Endodermal cell (in vitro differentiated cells): ENCODE measurements around the gene CHAT. TPM values are rescaled to one million over a fixed set of nuclear protein-coding genes. Genes with fewer than 3 reads are reported as not detected.

Experiments
- DNase-seq: peaks from one replicate; pipeline ENCODE4 v3.0.0-alpha.2; 2017
- H3K27ac ChIP-seq: 2 replicates; pipeline ENCODE4 v1.5.1; 2013; ENCODE audit warnings: mild to moderate bottlenecking, low read depth, low read length, moderate library complexity
- H3K27me3 ChIP-seq: 2 replicates; pipeline ENCODE4 v1.6.1; 2013; ENCODE audit warnings: mild to moderate bottlenecking, low read length, moderate library complexity; ENCODE audit not compliant: insufficient read depth, control insufficient read depth, poor library complexity, severe bottlenecking
- H3K36me3 ChIP-seq: 2 replicates; pipeline ENCODE4 v1.7.0; 2013; ENCODE audit warnings: mild to moderate bottlenecking, low read length, moderate library complexity; ENCODE audit not compliant: control insufficient read depth, insufficient read depth
- H3K4me1 ChIP-seq: one replicate; pipeline ENCODE4 v1.7.0; 2013; ENCODE audit warnings: low read length; ENCODE audit not compliant: control insufficient read depth, insufficient read depth
- H3K4me3 ChIP-seq: 2 replicates; pipeline ENCODE4 v1.5.1; 2013; ENCODE audit warnings: mild to moderate bottlenecking, low read length, moderate library complexity
- H3K9ac ChIP-seq: 2 replicates; pipeline ENCODE4 v1.6.1; 2013; ENCODE audit warnings: mild to moderate bottlenecking, low read length, moderate library complexity; ENCODE audit not compliant: poor library complexity, severe bottlenecking; ENCODE audit errors: extremely low read depth
- H3K9me3 ChIP-seq: 2 replicates; pipeline ENCODE4 v1.6.1; 2013; ENCODE audit warnings: mild to moderate bottlenecking, low read length, moderate library complexity; ENCODE audit not compliant: control insufficient read depth
- H3K27ac Mint-ChIP-seq: 2 replicates; pipeline ENCODE4 v1.8.0; 2020; ENCODE audit warnings: mixed read lengths
- H3K27me3 Mint-ChIP-seq: 2 replicates; pipeline ENCODE4 v1.8.0; 2021; ENCODE audit warnings: mild to moderate bottlenecking, mixed read lengths; ENCODE audit not compliant: insufficient read depth
- H3K36me3 Mint-ChIP-seq: 2 replicates; pipeline ENCODE4 v1.8.0; 2020; ENCODE audit warnings: low read depth, mixed read lengths
- H3K4me1 Mint-ChIP-seq: 2 replicates; pipeline ENCODE4 v1.8.0; 2020; ENCODE audit warnings: mixed read lengths
- H3K4me3 Mint-ChIP-seq: 2 replicates; pipeline ENCODE4 v1.8.0; 2020; ENCODE audit warnings: mild to moderate bottlenecking, moderate library complexity, mixed read lengths
- H3K9me3 Mint-ChIP-seq: 2 replicates; pipeline ENCODE4 v1.8.0; 2020; ENCODE audit warnings: mild to moderate bottlenecking, mixed read lengths
- CTCF ChIP-seq: fragments of 200-600 bp; sonication (generic); conservative IDR thresholded peaks from 2 replicates; pipeline ENCODE4 v1.5.0; 2021; ENCODE audit warnings: antibody characterized with exemption, mild to moderate bottlenecking
- WGBS, 2 experiments: methylation state at CpG; one replicate each; pipeline versions ENCODE4 v1.1.5 to v1.1.7; 2013; ENCODE audit warnings: missing lambda C conversion rate in 2 of 2, mixed read lengths in 1 of 2; ENCODE audit not compliant: insufficient coverage in 1 of 2, insufficient read length in 1 of 2; 5-methylcytosine and 5-hydroxymethylcytosine counted together
- total RNA-seq, 2 donors: library from RNA; stranded (reverse); fragmentation: NEBNext Ultra II Directional in 1 of 2; extraction: Animal tissue kit (Norgen Biotek cat#: 25700) in 1 of 2; gene quantifications; 2 replicates in 1 of 2; 3 replicates in 1 of 2; pipeline ENCODE4 v1.2.1, GENCODE V29; 2021

CHAT gene
- total RNA-seq, 2 donors from 2014 or later, result not detected

GRCh38 chr10:49605939-49606509, 7.8 kb upstream of the CHAT start:
- peaks cover 94% of the 10 kb centered on the region for H3K27me3 ChIP-seq
- H3K4me1 ChIP-seq, result no peaks in the 10 kb centered on the region
- Mint-ChIP-seq H3K4me3 (no peak overlapping the region), H3K9me3 (peaks cover under 1% of the 10 kb centered on the region), H3K27ac (no peak overlapping the region), H3K27me3 (peaks cover 91% of the 10 kb centered on the region), H3K36me3 (no peaks in the 10 kb centered on the region), H3K4me1 (no peaks in the 10 kb centered on the region)
- H3K9me3 ChIP-seq, result no peaks in the 10 kb centered on the region
- H3K4me3 ChIP-seq, result no peak overlapping the region
- DNase-seq, result peak; percentile 19
- H3K9ac ChIP-seq, result no peak overlapping the region
- 54 to 89% methylated on average over 1 to 3 of the region's 3 CpGs for WGBS, 2 experiments
- no peak overlapping the region for H3K27ac ChIP-seq
- no peaks in the 10 kb centered on the region for H3K36me3 ChIP-seq
- TF ChIP-seq CTCF, result no peak

- 1 to 8% methylated on average over 8 to 22 of the region's 22 CpGs for WGBS, 2 experiments
- H3K4me3 ChIP-seq, result no peak overlapping the region
Measured at GRCh38 chr10:49606981-49607535, 6.8 kb upstream of the CHAT start.

GRCh38 chr10:49608166-49609005, 5.5 kb upstream of the CHAT start:
- Mint-ChIP-seq H3K27ac (no peak overlapping the region), H3K36me3 (peaks cover 3% of the 10 kb centered on the region), H3K4me3 (peak overlapping the region; percentile 44), H3K9me3 (peaks cover 16% of the 10 kb centered on the region), H3K4me1 (peaks cover 5% of the 10 kb centered on the region), H3K27me3 (peaks cover 98% of the 10 kb centered on the region)
- Histone ChIP-seq H3K4me1 (no peaks in the 10 kb centered on the region), H3K36me3 (no peaks in the 10 kb centered on the region), H3K9ac (no peak overlapping the region), H3K4me3 (no peak overlapping the region), H3K27me3 (peaks cover 99% of the 10 kb centered on the region), H3K9me3 (no peaks in the 10 kb centered on the region), H3K27ac (no peak overlapping the region)
- DNase-seq, result peak; percentile 39
- 7 to 18% methylated on average over 3 to 14 of the region's 14 CpGs for WGBS, 2 experiments
- no peak for TF ChIP-seq CTCF

More at GRCh38 chr10:49606981-49607535, 6.8 kb upstream of the CHAT start:
- DNase-seq, result peak; percentile 97
- Histone ChIP-seq H3K9me3 (no peaks in the 10 kb centered on the region), H3K27ac (no peak overlapping the region), H3K27me3 (peaks cover 99% of the 10 kb centered on the region), H3K4me1 (no peaks in the 10 kb centered on the region), H3K9ac (no peak overlapping the region), H3K36me3 (no peaks in the 10 kb centered on the region)
- TF ChIP-seq CTCF, result no peak
- H3K4me1 Mint-ChIP-seq, result no peaks in the 10 kb centered on the region
- peaks cover 2% of the 10 kb centered on the region for H3K36me3 Mint-ChIP-seq
- peaks cover 98% of the 10 kb centered on the region for H3K27me3 Mint-ChIP-seq
- H3K27ac Mint-ChIP-seq, result no peak overlapping the region
- H3K4me3 Mint-ChIP-seq, result no peak overlapping the region
- peaks cover 10% of the 10 kb centered on the region for H3K9me3 Mint-ChIP-seq
